GM06990 (cell line): ENCODE data around the gene UGT1A3.

ENCODE experiments used
- DNase-seq: peaks from one replicate; pipeline ENCODE4 v3.0.0-alpha.2; 2011; ENCODE audit not compliant: insufficient read length; ENCODE audit errors: extremely low read depth
- H3K27me3 ChIP-seq: replicated peaks from 2 replicates; pipeline ENCODE4 v1.6.0; 2011; ENCODE audit warnings: low read length; ENCODE audit not compliant: control insufficient read depth, insufficient read depth
- H3K36me3 ChIP-seq: 2 replicates; pipeline ENCODE4 v1.5.1; 2011; ENCODE audit warnings: low read length; ENCODE audit not compliant: control insufficient read depth, insufficient read depth
- H3K4me3 ChIP-seq: replicated peaks from 2 replicates; pipeline ENCODE4 v1.5.1; 2011; ENCODE audit warnings: low read depth, mild to moderate bottlenecking, control low read depth, low read length
- CTCF ChIP-seq: IDR thresholded peaks from 2 replicates; pipeline ENCODE4 v1.5.1; 2011; ENCODE audit warnings: low read length, control low read depth, mild to moderate bottlenecking, inconsistent platforms; ENCODE audit not compliant: insufficient read depth, poor library complexity, severe bottlenecking

UGT1A3 gene

GRCh38 chr2:233686928-233687327 lies 41.9 kb upstream of the UGT1A3 start:
- Histone ChIP-seq H3K4me3 (no peak overlapping the region), H3K36me3 (no peaks in the 10 kb centered on the region), H3K27me3 (0 out of 2 replicates have a peak, but pooled peaks cover 1% of the 10 kb centered on the region)
- DNase-seq: no peak
- no peak for TF ChIP-seq CTCF

- Histone ChIP-seq H3K4me3 (no peak overlapping the region), H3K27me3 (0 out of 2 replicates have a peak, but pooled peaks cover 1% of the 10 kb centered on the region), H3K36me3 (no peaks in the 10 kb centered on the region)
- no peak for TF ChIP-seq CTCF
- DNase-seq: no peak
These were observed 40.5 kb upstream of the UGT1A3 start for GRCh38 chr2:233688341-233688740.

GRCh38 chr2:233689031-233689430 lies 39.8 kb upstream of the UGT1A3 start:
- no peak for DNase-seq
- TF ChIP-seq CTCF: no peak
- H3K4me3 ChIP-seq: no peak overlapping the region
- 0 out of 2 replicates have a peak, but pooled peaks cover 1% of the 10 kb centered on the region for H3K27me3 ChIP-seq
- no peaks in the 10 kb centered on the region for H3K36me3 ChIP-seq

- Histone ChIP-seq H3K36me3 (no peaks in the 10 kb centered on the region), H3K4me3 (no peak overlapping the region), H3K27me3 (no peaks in the 10 kb centered on the region)
- no peak for TF ChIP-seq CTCF
- DNase-seq: no peak
These were observed 39.3 kb upstream of the UGT1A3 start for GRCh38 chr2:233689501-233689900.

- TF ChIP-seq CTCF: no peak
- no peak for DNase-seq
- Histone ChIP-seq H3K27me3 (no peaks in the 10 kb centered on the region), H3K4me3 (no peak overlapping the region), H3K36me3 (no peaks in the 10 kb centered on the region)
These were observed 38.4 kb upstream of the UGT1A3 start for GRCh38 chr2:233690444-233690843.

GRCh38 chr2:233691443-233692433 lies 37.1 kb upstream of the UGT1A3 start:
- no peak for TF ChIP-seq CTCF
- H3K36me3 ChIP-seq: no peaks in the 10 kb centered on the region
- no peak overlapping the region for H3K4me3 ChIP-seq
- no peaks in the 10 kb centered on the region for H3K27me3 ChIP-seq
- no peak for DNase-seq
